ENCODE data around the gene MCM6. TPM values are rescaled to one million over a fixed set of nuclear protein-coding genes. Genes with fewer than 3 reads are reported as not detected.

MCM6 gene
- total RNA-seq, 1 donor from 2014 or later: 28.9 TPM

- Mint-ChIP-seq H3K27me3 (no peaks in the 10 kb centered on the region), H3K4me1 (no peaks in the 10 kb centered on the region), H3K27ac (no peak overlapping the region), H3K9me3 (no peaks in the 10 kb centered on the region), H3K4me3 (no peak overlapping the region), H3K36me3 (ENCODE audit: low read depth) (peaks cover 66% of the 10 kb centered on the region)
- DNase-seq (no peak), ATAC-seq (ENCODE audit: low read depth) (no peak)
- intact Hi-C loops (cut with micrococcal nuclease): no loop called here
- TF ChIP-seq CTCF (IDR thresholded peaks at IDR 0.05): no peak
- ChIA-PET POLR2A (no interaction called here), CTCF (no interaction called here)
Observed at GRCh38 chr2:135851858-135852257, 24.4 kb downstream of the MCM6 start.

GRCh38 chr2:135850892-135851668 is 25.2 kb downstream of the MCM6 start:
- H3K27ac Mint-ChIP-seq: no peak overlapping the region
- H3K9me3 Mint-ChIP-seq: no peaks in the 10 kb centered on the region
- TF ChIP-seq CTCF (IDR thresholded peaks at IDR 0.05): no peak
- H3K36me3 Mint-ChIP-seq (ENCODE audit: low read depth): peaks cover 63% of the 10 kb centered on the region
- no peaks in the 10 kb centered on the region for H3K27me3 Mint-ChIP-seq
- ChIA-PET CTCF (no interaction called here), POLR2A (no interaction called here)
- no peak overlapping the region for H3K4me3 Mint-ChIP-seq
- intact Hi-C loops (cut with micrococcal nuclease): no loop called here
- no peak for ATAC-seq (ENCODE audit: low read depth)
- no peaks in the 10 kb centered on the region for H3K4me1 Mint-ChIP-seq
- DNase-seq: no peak

GRCh38 chr2:135849087-135849486 is 27.2 kb downstream of the MCM6 start:
- H3K27me3 Mint-ChIP-seq: no peaks in the 10 kb centered on the region
- H3K4me3 Mint-ChIP-seq: no peak overlapping the region
- intact Hi-C loops (cut with micrococcal nuclease): no loop called here
- no peak for ATAC-seq (ENCODE audit: low read depth)
- no peaks in the 10 kb centered on the region for H3K9me3 Mint-ChIP-seq
- DNase-seq: no peak
- ChIA-PET POLR2A (no interaction called here), CTCF (interaction anchor here (1.1 kb wide), 1 partner anchor 536 kb away, joined by 3 read pairs; no protein-coding TSS in a partner anchor)
- no peaks in the 10 kb centered on the region for H3K4me1 Mint-ChIP-seq
- H3K36me3 Mint-ChIP-seq (ENCODE audit: low read depth): peaks cover 73% of the 10 kb centered on the region
- no peak for TF ChIP-seq CTCF (IDR thresholded peaks at IDR 0.05)
- H3K27ac Mint-ChIP-seq: no peak overlapping the region

- CTCF ChIA-PET: no interaction called here
- no peak overlapping the region for H3K27ac Mint-ChIP-seq
- H3K4me3 Mint-ChIP-seq: no peak overlapping the region
Observed at GRCh38 chr2:135845997-135846396, 30.2 kb downstream of the MCM6 start.

GRCh38 chr2:135845257-135845656 is 31.0 kb downstream of the MCM6 start:
- intact Hi-C loops (cut with micrococcal nuclease): no loop called here
- Mint-ChIP-seq H3K4me1 (no peaks in the 10 kb centered on the region), H3K36me3 (ENCODE audit: low read depth) (peaks cover 70% of the 10 kb centered on the region), H3K9me3 (no peaks in the 10 kb centered on the region), H3K27ac (no peak overlapping the region), H3K27me3 (no peaks in the 10 kb centered on the region), H3K4me3 (no peak overlapping the region)
- ATAC-seq (ENCODE audit: low read depth) (no peak), DNase-seq (no peak)
- TF ChIP-seq CTCF (IDR thresholded peaks at IDR 0.05): no peak
- CTCF ChIA-PET: no interaction called here
- POLR2A ChIA-PET: no interaction called here

More at GRCh38 chr2:135845997-135846396, 30.2 kb downstream of the MCM6 start:
- no peak for TF ChIP-seq CTCF (IDR thresholded peaks at IDR 0.05)
- intact Hi-C loops (cut with micrococcal nuclease): no loop called here
- Mint-ChIP-seq H3K4me1 (no peaks in the 10 kb centered on the region), H3K36me3 (ENCODE audit: low read depth) (peaks cover 70% of the 10 kb centered on the region), H3K9me3 (no peaks in the 10 kb centered on the region), H3K27me3 (no peaks in the 10 kb centered on the region)
- DNase-seq (no peak), ATAC-seq (ENCODE audit: low read depth) (no peak)
- POLR2A ChIA-PET: no interaction called here

Data from activated B cell treated with CpG ODN at 0.5 μM for 24 hours (primary cell).